CD4-positive, alpha-beta T cell treated with Interleukin-6 at 100 ng/mL for 8 hours (primary cell): ENCODE data around the gene FZD7.

Source experiments
- DNase-seq: peaks from one replicate; pipeline ENCODE4 v3.0.0-alpha.2; 2020; ENCODE audit warnings: mixed read lengths, low spot score

FZD7 gene

DNA sequence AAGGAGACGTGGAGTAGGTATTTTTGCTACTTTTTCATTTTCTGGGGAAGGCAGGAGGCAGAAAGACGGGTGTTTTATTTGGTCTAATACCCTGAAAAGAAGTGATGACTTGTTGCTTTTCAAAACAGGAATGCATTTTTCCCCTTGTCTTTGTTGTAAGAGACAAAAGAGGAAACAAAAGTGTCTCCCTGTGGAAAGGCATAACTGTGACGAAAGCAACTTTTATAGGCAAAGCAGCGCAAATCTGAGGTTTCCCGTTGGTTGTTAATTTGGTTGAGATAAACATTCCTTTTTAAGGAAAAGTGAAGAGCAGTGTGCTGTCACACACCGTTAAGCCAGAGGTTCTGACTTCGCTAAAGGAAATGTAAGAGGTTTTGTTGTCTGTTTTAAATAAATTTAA, 3.4 kb downstream of the FZD7 start:
- no peak for DNase-seq

DNA sequence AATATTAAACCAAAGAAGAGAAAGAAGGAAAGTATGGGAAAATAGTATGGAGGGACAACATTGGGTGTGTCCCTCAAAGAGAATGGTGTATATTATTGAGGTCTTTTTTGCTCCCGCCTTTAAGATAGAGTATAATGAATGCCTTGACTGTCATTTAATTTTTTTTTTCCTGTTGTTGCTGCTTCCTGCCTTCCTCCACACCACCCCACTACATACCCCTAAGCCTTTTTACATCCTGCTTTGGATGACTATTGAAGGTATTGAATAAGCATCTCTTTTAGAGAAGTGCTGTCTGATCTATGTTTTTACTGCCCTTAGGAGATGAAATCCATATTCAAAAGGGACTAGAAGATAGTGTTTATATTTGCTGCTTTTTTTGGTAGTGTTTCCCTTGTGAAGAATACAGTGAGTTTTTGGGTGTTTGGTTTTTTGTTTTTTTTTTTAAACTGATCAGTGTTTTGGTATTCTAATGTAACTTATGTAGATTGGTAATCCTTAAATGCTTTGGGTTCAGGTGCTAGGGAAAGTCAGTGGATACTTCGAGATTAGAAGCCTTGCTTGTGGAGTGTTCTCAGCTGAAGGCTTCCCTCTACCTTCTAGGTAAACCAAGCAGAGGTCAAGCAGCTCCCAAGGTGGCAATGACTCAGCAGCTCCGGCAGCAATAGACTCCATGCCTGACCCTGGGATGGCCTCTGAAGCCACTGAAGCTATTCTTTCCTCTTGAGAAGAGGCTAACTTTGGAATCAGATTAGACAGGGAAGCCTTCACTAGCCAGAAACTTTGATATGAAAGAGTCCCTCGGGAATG, 5.0 kb downstream of the FZD7 start:
- DNase-seq = no peak

DNA sequence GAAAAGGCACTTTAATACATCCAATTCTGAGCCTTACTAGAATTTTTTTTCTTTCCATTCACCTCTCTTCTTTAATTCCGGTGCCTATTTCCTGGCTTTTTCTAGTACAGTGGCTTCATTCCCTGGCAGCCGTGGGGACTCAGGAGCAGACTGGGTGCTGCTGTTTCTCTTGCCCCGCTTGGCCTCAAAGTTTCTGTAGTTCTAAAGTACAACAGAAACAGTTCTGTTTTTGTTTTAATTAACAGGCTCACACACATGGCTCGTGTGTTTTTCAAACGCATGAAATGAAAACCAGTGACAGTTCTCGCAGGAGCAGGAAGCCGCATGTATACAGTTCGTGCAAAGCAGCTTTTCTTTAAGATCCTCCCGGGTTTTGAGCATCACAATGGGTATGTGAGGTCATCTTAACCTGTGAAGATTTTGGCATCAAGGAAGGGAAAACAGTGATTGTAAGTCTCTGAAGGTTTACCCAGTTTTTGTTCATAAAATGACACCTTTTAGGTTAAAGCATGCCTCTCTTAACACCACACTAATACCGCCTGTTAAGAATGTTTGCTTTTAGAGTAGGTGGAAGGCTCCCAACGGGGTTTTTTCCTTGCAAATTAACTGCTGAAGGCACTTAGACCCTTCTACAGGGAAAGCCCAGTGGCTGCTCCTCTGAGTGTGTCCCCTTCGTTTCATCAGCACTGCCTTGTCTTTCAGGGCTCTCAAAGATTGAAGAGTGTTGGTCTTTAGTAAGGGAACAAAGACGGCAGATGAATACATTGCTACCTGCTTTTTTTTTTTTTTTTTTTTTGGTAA, 5.8 kb downstream of the FZD7 start:
- no peak for DNase-seq

DNA sequence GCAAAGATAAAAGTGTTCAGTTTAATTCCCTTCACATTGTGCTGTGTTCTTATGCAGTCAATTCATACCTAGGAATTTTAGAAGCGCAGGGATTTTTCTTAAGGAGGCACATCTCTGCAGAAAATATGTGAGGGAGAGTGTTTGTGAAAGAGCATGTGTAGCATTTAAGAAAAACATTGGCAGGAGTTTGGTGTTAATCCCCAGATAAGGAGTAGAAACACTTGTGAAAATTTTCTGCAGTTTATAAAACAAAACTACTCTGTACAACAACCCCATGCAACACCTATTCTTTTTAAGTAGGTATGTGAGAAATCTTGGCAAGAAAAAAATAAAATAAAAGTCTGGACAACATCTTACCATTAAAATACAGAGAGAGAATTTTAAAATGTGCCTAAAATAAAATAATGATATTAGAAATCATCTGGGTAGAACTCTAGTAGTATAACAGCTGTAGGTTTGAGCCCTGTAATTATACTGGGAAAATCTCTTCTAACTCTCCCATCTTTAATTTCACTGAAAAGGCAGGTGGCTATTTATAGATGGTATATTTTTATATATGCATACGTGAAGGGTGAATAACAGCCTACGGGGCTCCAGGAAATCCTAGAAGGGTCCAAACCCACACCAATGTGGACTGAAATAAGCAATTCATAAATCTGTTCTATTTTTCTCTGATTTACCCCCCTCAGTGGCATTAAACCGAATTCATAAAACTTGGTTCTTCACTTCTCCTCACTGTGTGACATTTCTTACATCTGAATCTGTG, 6.6 kb downstream of the FZD7 start:
- DNase-seq = no peak

DNA sequence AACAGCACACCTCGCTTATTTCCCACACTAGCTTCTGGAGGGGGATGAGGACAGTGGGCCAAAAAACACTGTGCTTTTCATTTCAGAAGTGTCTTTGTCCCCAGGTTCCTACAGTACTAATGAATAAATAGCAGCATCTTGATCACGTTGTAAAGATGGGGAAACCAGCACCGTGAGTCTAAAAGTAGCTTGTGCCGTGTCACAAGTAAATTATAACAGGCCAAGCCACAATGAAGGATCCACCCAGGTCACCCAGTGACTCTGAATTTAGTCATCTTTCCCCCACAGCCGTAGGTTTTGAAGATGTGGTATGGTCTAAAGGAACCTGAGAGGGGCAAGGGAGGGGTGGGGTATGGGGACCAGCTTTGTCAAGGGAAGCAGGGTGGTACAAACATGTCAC, 8.8 kb downstream of the FZD7 start:
- no peak for DNase-seq

DNA sequence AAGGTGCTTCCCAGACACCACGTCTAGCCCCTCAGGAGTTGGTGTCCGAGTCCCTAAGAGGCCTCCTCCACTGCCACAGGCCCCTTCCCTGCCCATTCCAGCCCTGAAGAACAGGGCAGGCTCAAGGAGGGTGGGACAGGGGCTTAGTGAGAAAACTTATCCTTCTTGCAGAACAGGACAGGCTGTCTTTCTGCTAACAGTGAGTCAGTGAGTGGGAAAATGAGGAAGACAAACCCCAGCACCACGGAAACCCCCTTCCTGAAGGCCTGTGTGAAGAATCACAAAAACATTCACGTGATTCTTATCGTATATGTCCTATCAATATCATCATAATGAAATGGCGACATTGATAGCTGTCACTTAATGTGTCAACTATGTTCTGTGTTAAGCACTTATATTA, 9.8 kb downstream of the FZD7 start:
- DNase-seq = no peak

DNA sequence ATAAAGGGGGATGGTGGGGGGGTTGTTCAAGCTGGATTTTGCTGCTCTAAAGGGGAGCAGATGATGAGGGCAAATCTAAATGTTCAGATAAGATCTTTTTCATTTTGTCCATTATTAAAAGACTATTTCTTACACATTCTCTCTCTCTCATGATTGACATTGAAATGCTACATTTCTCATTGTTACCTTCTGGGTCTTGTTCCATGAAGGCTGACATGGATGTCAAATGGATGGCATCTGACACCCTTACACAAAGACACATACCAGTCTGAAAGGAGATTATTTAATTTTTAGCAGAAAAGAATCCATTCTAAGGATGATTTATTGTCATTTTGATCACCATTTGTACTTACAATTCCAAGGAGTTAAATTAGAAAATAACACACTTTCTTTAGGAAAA, 11.1 kb downstream of the FZD7 start:
- DNase-seq = no peak

DNA sequence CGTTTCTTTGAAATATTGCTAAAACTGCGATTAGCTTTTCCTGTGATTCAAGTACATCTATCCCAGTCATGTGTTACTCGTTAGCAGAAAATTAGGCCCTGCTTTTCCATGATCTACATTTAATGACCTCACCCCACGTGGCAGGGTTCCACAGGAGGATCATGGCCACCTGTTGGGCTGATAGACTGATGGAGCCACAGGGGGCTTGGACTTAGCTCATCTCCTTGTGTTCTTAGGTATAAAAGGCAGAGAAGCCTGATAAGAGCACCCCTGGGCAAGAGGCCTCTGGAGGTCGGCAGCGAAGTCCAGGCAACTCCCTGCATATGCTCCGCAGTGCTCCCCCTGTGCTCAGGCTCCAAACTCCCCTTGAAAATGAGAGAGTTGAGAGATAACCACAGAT, 12.9 kb downstream of the FZD7 start:
- DNase-seq = no peak

DNA sequence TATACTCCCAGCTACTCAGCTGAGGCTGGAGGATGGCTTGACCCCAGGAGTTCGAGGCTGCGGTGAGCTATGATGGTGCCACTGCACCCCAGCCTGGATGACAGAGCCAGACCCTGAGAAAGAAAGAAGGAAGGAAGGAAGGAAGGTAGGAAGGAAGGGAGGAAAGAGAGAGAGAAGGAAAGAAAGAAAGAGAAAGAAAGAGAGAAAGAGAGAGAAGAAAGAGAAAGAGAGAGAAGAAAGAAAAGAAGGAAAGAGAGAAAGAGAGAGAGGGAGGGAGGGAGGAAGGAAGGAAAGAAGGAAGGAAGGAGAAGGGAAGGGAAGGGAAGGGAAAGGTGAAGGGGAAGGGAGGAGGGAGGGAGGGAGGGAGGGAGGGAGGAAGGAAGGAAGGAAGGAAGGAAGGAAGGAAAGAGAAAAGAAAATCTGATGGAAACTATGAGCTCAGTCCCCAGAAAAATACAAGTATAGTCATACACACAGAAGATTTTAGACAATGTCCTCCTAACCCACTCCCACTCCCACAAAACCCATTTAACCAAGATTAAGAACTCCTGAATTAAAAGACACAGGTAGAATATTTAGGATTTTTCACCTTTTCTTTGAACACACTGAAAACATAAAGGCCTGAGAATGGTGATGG, 15.6 kb downstream of the FZD7 start:
- no peak for DNase-seq

DNA sequence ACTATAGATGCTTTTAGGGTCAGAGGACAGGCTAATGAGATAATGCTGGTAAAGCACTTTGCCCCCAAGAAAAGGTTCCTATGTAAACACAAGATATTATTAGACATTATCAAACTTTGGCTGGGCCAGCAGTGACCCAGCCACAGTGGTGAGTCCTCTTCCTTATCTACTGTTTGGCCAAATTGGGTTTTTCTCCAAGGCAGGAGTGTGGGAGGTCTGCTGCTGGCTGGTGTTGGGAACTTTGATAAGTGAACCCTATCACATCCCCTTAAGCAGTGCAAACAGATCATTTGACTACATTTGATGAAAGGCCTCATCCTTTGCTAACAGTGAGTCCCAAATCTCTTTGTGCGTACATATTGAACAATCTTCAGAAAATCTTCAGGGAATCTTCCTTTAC, 16.2 kb downstream of the FZD7 start:
- no peak for DNase-seq

DNA sequence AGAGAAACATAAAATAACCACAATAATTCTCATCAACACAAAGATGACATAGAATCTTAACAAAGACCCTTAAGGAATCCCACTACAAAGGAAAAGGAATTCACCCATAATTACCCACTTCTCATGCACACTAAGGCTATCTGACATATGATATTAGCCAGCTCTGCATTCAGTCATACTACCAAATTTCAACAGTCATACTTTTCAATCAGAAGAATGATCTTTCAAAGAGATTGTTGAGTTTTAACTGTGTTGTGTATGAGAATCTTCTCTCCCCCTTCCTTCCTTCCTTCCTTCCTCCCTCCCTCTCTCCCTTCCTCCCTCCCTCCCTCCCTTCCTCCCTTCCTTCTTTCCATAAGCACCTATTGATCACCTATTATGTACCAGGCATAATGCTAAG, 17.0 kb downstream of the FZD7 start:
- no peak for DNase-seq

DNA sequence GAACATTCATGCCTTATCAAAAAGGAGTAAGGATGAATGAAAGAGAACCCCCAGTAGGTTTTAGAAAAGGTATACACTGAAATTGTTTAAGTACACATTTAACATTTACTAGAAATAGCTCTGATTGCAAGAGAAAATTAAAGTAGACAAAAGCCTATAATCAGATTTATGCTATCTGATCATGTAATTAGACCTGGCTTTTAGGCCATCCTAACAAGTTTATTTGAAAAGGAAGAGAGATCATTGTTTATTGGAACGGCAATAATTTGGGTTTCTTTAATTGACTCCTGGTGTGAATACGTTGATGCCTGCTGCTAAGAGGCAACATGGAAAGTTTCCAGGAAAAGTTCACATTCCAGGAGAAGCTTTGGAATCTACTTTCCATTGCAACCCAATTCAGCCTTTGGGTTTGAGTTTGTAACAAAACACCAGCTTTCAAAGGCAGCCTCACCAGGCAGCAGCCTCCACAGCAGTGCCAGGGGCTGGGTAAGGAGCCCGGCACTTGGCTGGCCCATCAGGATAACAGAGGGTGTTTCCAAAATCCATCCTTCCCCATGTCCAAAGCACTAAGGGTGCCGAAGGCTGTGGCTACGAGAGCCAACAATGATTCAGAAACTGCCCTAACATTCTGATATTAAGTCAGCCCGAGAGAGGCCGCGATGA, 18.0 kb downstream of the FZD7 start:
- no peak for DNase-seq

DNA sequence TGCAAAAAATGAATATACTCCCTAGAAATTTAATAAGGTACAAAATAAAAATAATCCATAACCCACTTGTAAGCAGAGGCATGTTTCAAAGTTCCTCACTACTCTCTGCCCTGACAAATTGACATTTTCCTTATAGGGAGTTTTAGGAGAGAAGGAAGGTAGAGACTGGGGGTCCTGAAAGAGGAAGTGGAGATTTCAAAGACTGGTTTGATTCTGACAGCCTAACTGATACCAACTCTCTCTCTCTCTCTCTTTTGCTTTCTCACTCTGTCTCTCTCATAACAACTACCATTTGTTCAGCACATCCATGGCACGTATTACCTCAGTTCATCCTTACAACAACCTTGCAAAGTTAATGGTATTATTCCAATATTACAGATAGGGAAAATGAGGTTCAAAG, 18.6 kb downstream of the FZD7 start:
- DNase-seq = no peak

DNA sequence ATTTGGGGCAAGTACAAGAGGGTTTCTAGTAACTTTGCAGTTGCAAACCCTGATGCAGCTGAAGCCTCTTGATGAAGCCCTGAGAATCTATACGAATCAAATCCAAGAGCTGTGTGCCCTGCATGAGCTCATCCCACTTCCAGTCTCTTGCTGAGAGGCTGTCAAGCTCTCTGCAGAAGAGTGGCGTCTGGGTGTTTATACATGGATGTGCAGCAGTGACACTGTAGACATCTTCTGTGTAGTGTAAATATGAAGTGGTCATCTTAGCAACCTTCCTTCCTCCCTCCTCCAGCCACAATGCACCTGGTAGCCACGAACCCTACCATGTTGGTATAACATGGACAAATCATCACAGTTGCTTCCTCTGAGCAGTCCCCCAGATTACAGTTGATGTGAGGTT, 21.0 kb downstream of the FZD7 start:
- no peak for DNase-seq

DNA sequence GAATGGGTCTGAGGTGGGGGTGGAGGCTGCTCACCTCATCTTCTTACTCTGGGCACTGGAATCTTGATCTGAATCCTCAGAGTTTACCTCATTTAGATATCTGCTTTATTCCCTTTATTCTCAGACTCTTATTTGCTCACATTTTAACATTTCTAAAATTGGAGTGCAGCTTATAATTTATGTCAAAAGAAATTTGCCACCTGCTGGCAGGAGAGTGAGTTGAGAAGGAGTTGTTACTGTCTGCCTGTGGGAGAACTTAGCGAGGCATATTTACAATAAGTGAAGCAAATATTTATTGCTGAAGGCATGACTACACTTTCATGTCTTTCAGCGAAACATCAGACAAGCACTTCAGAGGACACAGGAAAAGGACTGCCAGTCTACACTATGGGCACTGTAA, 23.0 kb downstream of the FZD7 start:
- DNase-seq = no peak

DNA sequence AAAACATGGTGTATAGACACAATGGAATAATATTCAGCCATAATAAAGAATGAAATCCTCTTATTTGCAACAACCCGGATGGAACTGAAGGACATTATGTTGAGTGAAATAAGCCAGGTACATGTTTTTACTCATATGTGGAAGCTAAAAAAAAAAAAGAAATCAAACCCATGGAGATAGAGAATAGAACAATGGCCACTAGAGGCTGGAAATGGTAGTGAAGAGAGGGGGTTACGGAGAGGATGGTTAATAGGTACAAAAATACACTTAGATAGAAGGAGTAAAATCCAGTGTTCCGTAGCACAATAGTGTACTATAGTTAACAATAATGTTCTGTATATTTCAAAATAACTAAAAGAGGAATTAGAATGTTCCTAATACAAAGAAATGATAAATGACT, 26.6 kb downstream of the FZD7 start:
- no peak for DNase-seq

DNA sequence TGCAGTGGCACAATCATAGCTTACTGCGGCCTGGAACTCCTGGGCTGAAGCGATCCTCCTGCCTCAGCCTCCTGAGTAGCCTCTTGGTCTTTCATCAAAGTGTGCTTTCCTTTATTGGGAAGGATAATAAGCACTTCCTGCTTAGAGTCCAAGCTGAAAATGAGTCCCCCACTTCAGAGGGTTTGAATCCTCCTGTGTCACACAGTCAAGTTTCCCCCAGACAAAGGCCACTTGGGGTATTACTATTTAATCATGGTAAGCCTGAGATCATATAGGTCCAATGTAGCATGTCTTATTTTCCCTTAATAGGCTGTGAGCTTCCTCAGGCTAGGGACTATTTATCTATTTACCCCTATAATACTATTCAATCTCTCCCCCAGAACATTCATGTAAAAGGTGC, 28.0 kb downstream of the FZD7 start:
- DNase-seq = no peak

DNA sequence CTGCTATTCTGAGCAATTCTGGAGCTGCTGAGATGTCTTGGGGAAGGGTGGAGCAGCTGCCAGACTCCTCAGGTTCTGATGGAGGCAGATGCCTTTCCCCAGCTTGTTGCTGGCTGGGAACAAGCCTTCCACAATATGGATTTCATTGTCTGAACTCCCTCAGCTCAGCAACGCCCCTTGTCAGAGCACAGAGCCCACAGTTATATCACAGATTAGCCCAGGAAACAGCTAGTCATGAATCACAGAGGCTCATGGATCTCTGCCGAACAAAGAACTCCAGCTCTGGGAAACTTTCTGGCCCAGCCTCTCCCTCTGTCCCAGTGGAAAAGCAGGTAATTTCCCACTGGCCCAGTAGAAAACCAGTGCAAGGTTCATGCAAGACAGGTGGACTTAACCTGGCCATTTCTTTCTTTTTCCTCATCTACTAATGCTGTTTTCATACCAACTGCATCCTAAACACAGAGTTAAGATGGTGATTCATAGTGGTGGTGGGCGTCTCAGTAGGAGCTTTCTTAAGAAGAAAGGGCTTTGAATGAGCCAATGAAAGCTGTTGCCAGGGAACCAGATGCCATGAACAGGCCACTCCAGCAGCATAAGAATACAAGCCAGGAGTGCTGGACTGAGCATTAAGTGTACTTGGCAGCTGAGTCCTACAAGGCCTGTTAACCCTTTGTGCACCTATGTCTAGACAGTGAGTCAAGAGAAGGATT, 30.7 kb downstream of the FZD7 start:
- no peak for DNase-seq

DNA sequence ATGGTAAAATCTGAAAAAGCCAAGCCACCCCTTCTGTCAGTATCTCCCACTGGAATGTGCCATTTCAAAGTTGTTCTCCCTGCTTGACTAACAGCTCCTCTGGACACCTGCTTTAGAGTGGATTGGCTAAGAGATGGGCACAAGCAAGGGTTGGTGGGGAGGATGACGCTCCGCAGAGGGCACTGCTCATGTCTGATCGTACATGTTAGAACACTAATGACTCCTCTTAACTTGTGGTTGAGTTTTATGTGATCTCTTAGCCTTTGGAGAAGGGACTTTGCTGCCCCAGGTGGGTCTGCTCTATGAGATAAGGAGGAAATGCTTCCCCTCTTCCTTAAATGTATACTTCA, 31.2 kb downstream of the FZD7 start:
- DNase-seq = no peak

DNA sequence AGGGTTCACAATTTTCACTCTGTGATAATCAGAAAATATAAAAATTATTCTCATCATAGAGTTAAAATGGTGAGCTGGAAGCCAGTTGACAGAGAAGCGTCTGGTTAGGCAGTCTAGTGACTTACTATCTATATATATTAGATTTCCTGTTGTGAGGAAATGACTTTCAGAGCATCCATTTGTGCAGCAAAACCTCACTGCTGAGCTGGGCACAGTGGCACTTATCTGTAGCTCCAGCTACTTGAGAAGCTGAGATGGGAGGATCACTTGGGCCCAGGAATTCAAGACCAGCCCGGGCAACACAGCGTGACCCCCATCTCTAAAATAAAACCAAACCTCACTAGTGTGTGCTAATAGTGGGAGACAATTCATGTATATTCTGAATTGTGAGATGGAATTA, 32.2 kb downstream of the FZD7 start:
- DNase-seq = no peak

DNA sequence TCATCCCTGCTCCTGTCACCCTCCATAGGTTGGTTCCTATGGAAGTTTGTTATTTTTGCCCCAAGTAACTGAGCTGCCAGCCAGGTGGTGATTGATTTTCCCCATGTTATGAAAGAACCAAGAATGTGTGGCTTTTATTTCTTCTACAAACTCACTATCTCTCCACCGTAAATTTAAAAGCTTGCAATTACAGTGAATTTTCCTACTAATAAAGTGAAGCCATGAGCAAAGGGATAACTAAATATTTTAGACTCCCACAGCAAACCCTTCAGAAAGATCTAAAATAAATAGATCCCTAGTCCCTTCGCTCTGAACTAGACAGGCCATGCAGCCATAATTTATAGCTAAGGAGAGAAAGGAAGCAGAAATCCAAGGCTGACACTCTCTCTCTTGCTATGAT, 33.2 kb downstream of the FZD7 start:
- no peak for DNase-seq
